AG04450 (cell line): ENCODE results near the gene PROM1. TPM values are rescaled to one million over a fixed set of nuclear protein-coding genes. Genes with fewer than 3 reads are reported as not detected.

Source experiments
- CTCF ChIA-PET: fragments of 300-600, 350-600 bp; formaldehyde crosslinking; extraction: SDS; loops from one replicate; lab custom pipeline; 2022; ENCODE audit warnings: antibody characterized with exemption, inconsistent platforms; lab: Charles Lee
- POLR2A ChIA-PET: fragments of 350-600 bp; formaldehyde crosslinking; extraction: SDS; loops from one replicate; lab custom pipeline; 2021; ENCODE audit warnings: antibody characterized with exemption, inconsistent platforms; lab: Yijun Ruan, JAX
- DNase-seq: peaks from one replicate; pipeline ENCODE4 v3.0.0-alpha.2; 2011; ENCODE audit warnings: low read depth, low spot score
- H3K27ac ChIP-seq: one replicate; pipeline ENCODE4 v1.5.1; 2012; ENCODE audit warnings: low read depth, low read length, control low read depth
- H3K27me3 ChIP-seq: one replicate; pipeline ENCODE4 v1.6.0; 2012; ENCODE audit warnings: low read length; ENCODE audit not compliant: control insufficient read depth, insufficient read depth
- H3K4me3 ChIP-seq: 2 replicates; pipeline ENCODE4 v1.5.1; 2011; ENCODE audit warnings: mild to moderate bottlenecking, low read depth, low read length, control low read depth
- H3K9me3 ChIP-seq: 2 replicates; pipeline ENCODE4 v1.5.1; 2012; ENCODE audit warnings: low read length; ENCODE audit not compliant: control insufficient read depth, insufficient read depth
- CTCF ChIP-seq: IDR thresholded peaks from 2 replicates; pipeline ENCODE4 v1.5.1; 2011; ENCODE audit warnings: low read depth, low read length, control low read depth, inconsistent platforms
- polyA plus RNA-seq: library from polyadenylated mRNA; depleted of rRNA; stranded (reverse); fragments of >200 nt; gene quantifications from 2 replicates; pipeline ENCODE4 v1.2.3, GENCODE V29; 2011

Gene PROM1
- polyA plus RNA-seq, 1 experiment: not detected

GRCh38 chr4:15971068-15971801, 112.6 kb downstream of the PROM1 start:
- Histone ChIP-seq H3K27me3 (peaks cover 10% of the 10 kb centered on the region), H3K9me3 (no peaks in the 10 kb centered on the region), H3K4me3 (no peak overlapping the region), H3K27ac (no peak overlapping the region)
- ChIA-PET CTCF (interaction anchor here (1.7 to 2.3 kb wide), 2 partner anchors 15 to 30 kb away, joined by 6 to 8 read pairs; no protein-coding TSS in a partner anchor), POLR2A (no interaction called here)
- no peak for DNase-seq
- TF ChIP-seq CTCF: no peak

GRCh38 chr4:15968551-15969300, 115.1 kb downstream of the PROM1 start:
- CTCF ChIA-PET: no interaction called here
- TF ChIP-seq CTCF: no peak
- H3K9me3 ChIP-seq: no peaks in the 10 kb centered on the region

GRCh38 chr4:15965325-15965724, 118.5 kb downstream of the PROM1 start:
- Histone ChIP-seq H3K27ac (no peak overlapping the region), H3K9me3 (no peaks in the 10 kb centered on the region), H3K27me3 (peaks cover 11% of the 10 kb centered on the region), H3K4me3 (no peak overlapping the region)
- DNase-seq: no peak
- no peak for TF ChIP-seq CTCF
- ChIA-PET CTCF (interaction anchor here (1.2 to 3.2 kb wide), 3 partner anchors 9 to 82 kb away, joined by 4 to 10 read pairs (median 4); no protein-coding TSS in a partner anchor), POLR2A (no interaction called here)

More at GRCh38 chr4:15968551-15969300, 115.1 kb downstream of the PROM1 start:
- Histone ChIP-seq H3K4me3 (no peak overlapping the region), H3K27me3 (peaks cover 14% of the 10 kb centered on the region), H3K27ac (no peak overlapping the region)
- POLR2A ChIA-PET: no interaction called here
- DNase-seq: no peak

- ChIA-PET POLR2A (no interaction called here), CTCF (interaction anchor here (0.6 to 3.4 kb wide), 4 partner anchors 8 to 300 kb away, joined by 3 to 18 read pairs (median 7); no protein-coding TSS in a partner anchor)
- Histone ChIP-seq H3K9me3 (no peaks in the 10 kb centered on the region), H3K27me3 (peaks cover 11% of the 10 kb centered on the region), H3K27ac (no peak overlapping the region), H3K4me3 (no peak overlapping the region)
- DNase-seq: no peak
- TF ChIP-seq CTCF: no peak
Measured at GRCh38 chr4:15964159-15964558, 119.7 kb downstream of the PROM1 start.
